ENCODE measurements around the gene DEFB116. TPM values are rescaled to one million over a fixed set of nuclear protein-coding genes. Genes with fewer than 3 reads are reported as not detected.
"Not testable (repeated sequence)": the region's sequence is repeated elsewhere in the genome, so short reads cannot be mapped to it uniquely, and the experiment has no call there.

DEFB116 gene
- total and polyA plus RNA-seq, 4 donors, result not detected

GRCh38 chr20:31341470-31341869, 33.1 kb upstream of the DEFB116 start:
- H3K4me1 ChIP-seq (ENCODE audit: control insufficient read depth in 4 of 4, insufficient read depth in 4 of 4, low read length in 3 of 4), result no peaks in the 10 kb centered on the region
- no peak for DNase-seq (ENCODE audit: low spot score)
- H3K27ac ChIP-seq (ENCODE audit: low read depth in 1 of 2, low read length in 2 of 2), result no peak overlapping the region
- H3K27me3 ChIP-seq (ENCODE audit: control insufficient read depth in 4 of 4, insufficient read depth in 4 of 4, low read length in 3 of 4), result peaks cover 0 to 3% (median 0%) of the 10 kb centered on the region in 4 donors
- H3K36me3 ChIP-seq (ENCODE audit: control insufficient read depth in 4 of 4, insufficient read depth in 3 of 4, low read depth in 1 of 4, low read length in 3 of 4), result no peaks in the 10 kb centered on the region
- no peak overlapping the region for H3K9ac ChIP-seq (ENCODE audit: low read depth in 1 of 2, low read length in 2 of 2)
- no peak overlapping the region for H3K4me3 ChIP-seq (ENCODE audit: low read depth in 1 of 3, low read length in 3 of 3)
- H3K9me3 ChIP-seq (ENCODE audit: control insufficient read depth in 4 of 4, low read length in 3 of 4), result peaks cover 0 to 3% (median 0%) of the 10 kb centered on the region in 4 donors
- TF ChIP-seq RAD21 (IDR thresholded peaks at IDR 0.05), result no peak
- no peak for TF ChIP-seq ZBTB33 (IDR thresholded peaks at IDR 0.05)
- no peak for TF ChIP-seq CTCF (IDR thresholded peaks at IDR 0.05; ENCODE audit: low read depth, low read length, missing input control)
- TF ChIP-seq RXRA (IDR thresholded peaks at IDR 0.05), result no peak
- TF ChIP-seq HNF4A (conservative IDR thresholded peaks at IDR 0.05), result no peak
- TF ChIP-seq NR2F2 (IDR thresholded peaks at IDR 0.05), result no peak
- TF ChIP-seq GABPA (IDR thresholded peaks at IDR 0.05 in 1 of 2, conservative IDR thresholded peaks at IDR 0.05 in 1 of 2), result no peak

- Histone ChIP-seq H3K9me3 (ENCODE audit: control insufficient read depth in 4 of 4, low read length in 3 of 4) (peaks cover 0 to 3% (median 0%) of the 10 kb centered on the region in 4 donors), H3K36me3 (ENCODE audit: control insufficient read depth in 4 of 4, insufficient read depth in 3 of 4, low read depth in 1 of 4, low read length in 3 of 4) (no peaks in the 10 kb centered on the region), H3K9ac (ENCODE audit: low read depth in 1 of 2, low read length in 2 of 2) (no peak overlapping the region), H3K4me3 (ENCODE audit: low read depth in 1 of 3, low read length in 3 of 3) (no peak overlapping the region), H3K27me3 (ENCODE audit: control insufficient read depth in 4 of 4, insufficient read depth in 4 of 4, low read length in 3 of 4) (no peaks in the 10 kb centered on the region), H3K27ac (ENCODE audit: low read depth in 1 of 2, low read length in 2 of 2) (no peak overlapping the region), H3K4me1 (ENCODE audit: control insufficient read depth in 4 of 4, insufficient read depth in 4 of 4, low read length in 3 of 4) (no peaks in the 10 kb centered on the region)
- no peak for DNase-seq (ENCODE audit: low spot score)
- TF ChIP-seq SP1 (IDR thresholded peaks at IDR 0.05), result no peak
- no peak for TF ChIP-seq FOXA2 (IDR thresholded peaks at IDR 0.05)
- TF ChIP-seq EGR1 (IDR thresholded peaks at IDR 0.05; ENCODE audit: low read depth in 2 of 2), result no peak
- no peak for TF ChIP-seq TAF1 (conservative IDR thresholded peaks at IDR 0.05)
- TF ChIP-seq ZBTB33 (IDR thresholded peaks at IDR 0.05), result no peak
- TF ChIP-seq NR2F2 (IDR thresholded peaks at IDR 0.05), result no peak
- no peak for TF ChIP-seq MAX (IDR thresholded peaks at IDR 0.05)
Observed at GRCh38 chr20:31330893-31331292, 22.5 kb upstream of the DEFB116 start.

GRCh38 chr20:31322504-31322903, 14.1 kb upstream of the DEFB116 start:
- no peak overlapping the region for H3K27ac ChIP-seq (ENCODE audit: low read depth in 1 of 2, low read length in 2 of 2)
- TF ChIP-seq CTCF (IDR thresholded peaks at IDR 0.05; ENCODE audit: low read depth, low read length, missing input control) (no peak), TAF1 (conservative IDR thresholded peaks at IDR 0.05) (no peak), ATF3 (IDR thresholded peaks at IDR 0.05) (no peak)
- H3K27me3 ChIP-seq (ENCODE audit: control insufficient read depth in 4 of 4, insufficient read depth in 4 of 4, low read length in 3 of 4), result no peaks in the 10 kb centered on the region
- WGBS, result 38% methylated on average over 3 of the region's 3 CpGs
- no peak overlapping the region for H3K4me3 ChIP-seq (ENCODE audit: low read depth in 1 of 3, low read length in 3 of 3)
- no peak for DNase-seq (ENCODE audit: low spot score)
- H3K4me1 ChIP-seq (ENCODE audit: control insufficient read depth in 4 of 4, insufficient read depth in 4 of 4, low read length in 3 of 4), result no peaks in the 10 kb centered on the region
- H3K36me3 ChIP-seq (ENCODE audit: control insufficient read depth in 4 of 4, insufficient read depth in 3 of 4, low read depth in 1 of 4, low read length in 3 of 4), result no peaks in the 10 kb centered on the region
- H3K9ac ChIP-seq (ENCODE audit: low read depth in 1 of 2, low read length in 2 of 2), result no peak overlapping the region
- peaks cover 0 to 14% (median 3%) of the 10 kb centered on the region in 4 donors for H3K9me3 ChIP-seq (ENCODE audit: control insufficient read depth in 4 of 4, low read length in 3 of 4)

- H3K4me3 ChIP-seq (ENCODE audit: low read depth in 1 of 3, low read length in 3 of 3); H3K4me1 ChIP-seq (ENCODE audit: control insufficient read depth in 4 of 4, insufficient read depth in 4 of 4, low read length in 3 of 4); H3K27ac ChIP-seq (ENCODE audit: low read depth in 1 of 2, low read length in 2 of 2); H3K9ac ChIP-seq (ENCODE audit: low read depth in 1 of 2, low read length in 2 of 2); DNase-seq (ENCODE audit: low spot score); H3K27me3 ChIP-seq (ENCODE audit: control insufficient read depth in 4 of 4, insufficient read depth in 4 of 4, low read length in 3 of 4); H3K36me3 ChIP-seq (ENCODE audit: control insufficient read depth in 4 of 4, insufficient read depth in 3 of 4, low read depth in 1 of 4, low read length in 3 of 4); H3K9me3 ChIP-seq (ENCODE audit: control insufficient read depth in 4 of 4, low read length in 3 of 4): not testable (repeated sequence)
- WGBS, result 60% methylated on average over 7 of the region's 7 CpGs
Observed at GRCh38 chr20:31284964-31285363, 23.4 kb downstream of the DEFB116 start.

Measured in liver (tissue), 9 donors.